GM23338 (cell line): ENCODE results near the gene RPN1. TPM values are rescaled to one million over a fixed set of nuclear protein-coding genes. Genes with fewer than 3 reads are reported as not detected.

Experiments
- ATAC-seq: fragments of 200-7000 bp; cut with Tn5 transposase; 3 replicates; pipeline ENCODE4 v1.9.1; 2020
- DNase-seq: peaks from one replicate; pipeline ENCODE4 v3.0.0-alpha.2; 2015; ENCODE audit warnings: low spot score
- H2AFZ ChIP-seq: fragments of 200-600 bp; sonication (generic); 2 replicates; pipeline ENCODE4 v1.8.0; 2016; ENCODE audit warnings: antibody characterized with exemption, mild to moderate bottlenecking, moderate library complexity
- H3F3A ChIP-seq: fragments of 200-600 bp; sonication (generic); replicated peaks from 2 replicates; pipeline ENCODE4 v1.8.0; 2017; ENCODE audit warnings: antibody characterized with exemption, mixed run types, low read depth
- H3K27ac ChIP-seq: fragments of 200-600 bp; sonication (generic); 2 replicates; pipeline ENCODE4 v1.6.1; 2016; ENCODE audit warnings: low read depth
- H3K27me3 ChIP-seq: fragments of 200-600 bp; sonication (generic); 2 replicates; pipeline ENCODE4 v1.8.0; 2016; ENCODE audit warnings: mild to moderate bottlenecking, mixed run types, moderate library complexity; ENCODE audit not compliant: insufficient read depth
- H3K36me3 ChIP-seq: fragments of 200-600 bp; sonication (generic); 2 replicates; pipeline ENCODE4 v1.8.0; 2016; ENCODE audit warnings: mild to moderate bottlenecking; ENCODE audit not compliant: insufficient read depth
- H3K4me1 ChIP-seq: fragments of 200-600 bp; sonication (generic); 2 replicates; pipeline ENCODE4 v1.8.0; 2016; ENCODE audit warnings: mild to moderate bottlenecking, moderate library complexity; ENCODE audit not compliant: insufficient read depth
- H3K4me2 ChIP-seq: fragments of 200-600 bp; sonication (generic); 2 replicates; pipeline ENCODE4 v1.7.1; 2017; ENCODE audit warnings: mixed run types
- H3K4me3 ChIP-seq: fragments of 200-600 bp; sonication (generic); 2 replicates; pipeline ENCODE4 v1.6.1; 2016; ENCODE audit warnings: mixed run types
- H3K79me2 ChIP-seq: fragments of 200-600 bp; sonication (generic); replicated peaks from 2 replicates; pipeline ENCODE4 v1.8.0; 2017; ENCODE audit warnings: mild to moderate bottlenecking; ENCODE audit not compliant: insufficient read depth
- H3K9me2 ChIP-seq: fragments of 200-600 bp; sonication (generic); 2 replicates; pipeline ENCODE4 v1.8.0; 2017; ENCODE audit not compliant: insufficient read depth
- H4K20me1 ChIP-seq: fragments of 200-600 bp; sonication (generic); replicated peaks from 2 replicates; pipeline ENCODE4 v1.8.0; 2017; ENCODE audit warnings: mild to moderate bottlenecking; ENCODE audit not compliant: insufficient read depth
- H3K27ac Mint-ChIP-seq: 2 replicates; pipeline ENCODE4 v1.8.0; 2020; ENCODE audit warnings: inconsistent platforms, mild to moderate bottlenecking, moderate library complexity, mixed read lengths
- H3K27me3 Mint-ChIP-seq: 3 replicates; pipeline ENCODE4 v1.8.0; 2022; ENCODE audit warnings: low read depth, mild to moderate bottlenecking, moderate library complexity, mixed read lengths, inconsistent platforms; ENCODE audit not compliant: insufficient read depth, poor library complexity
- H3K36me3 Mint-ChIP-seq: 3 replicates; pipeline ENCODE4 v1.8.0; 2021; ENCODE audit warnings: low read depth, mild to moderate bottlenecking, inconsistent platforms, moderate library complexity, mixed read lengths
- H3K4me1 Mint-ChIP-seq: 3 replicates; pipeline ENCODE4 v1.8.0; 2020; ENCODE audit warnings: mild to moderate bottlenecking, inconsistent platforms, mixed read lengths
- H3K4me3 Mint-ChIP-seq: 3 replicates; pipeline ENCODE4 v1.8.0; 2021; ENCODE audit warnings: moderate library complexity, mild to moderate bottlenecking, inconsistent platforms, mixed read lengths
- H3K9me3 Mint-ChIP-seq: 3 replicates; pipeline ENCODE4 v1.8.0; 2020; ENCODE audit warnings: moderate library complexity, mild to moderate bottlenecking, inconsistent platforms, mixed read lengths
- CREB1 ChIP-seq: fragments of 250-450 bp; sonication (Bioruptor Pico); IDR thresholded peaks from 2 replicates; pipeline ENCODE4 v1.5.0; 2020; ENCODE audit warnings: low read depth, mild to moderate bottlenecking, moderate library complexity
- CTCF ChIP-seq, 2 experiments: fragments of 200-600 bp in 1 of 2; sonication (generic) in 1 of 2; conservative IDR thresholded peaks; 2 replicates each; pipeline versions ENCODE4 v1.5.1 to v1.6.1; 2016 to 2017; ENCODE audit warnings: antibody characterized with exemption in 2 of 2, low read depth in 2 of 2, mild to moderate bottlenecking in 2 of 2, moderate library complexity in 1 of 2
- ETS1 ChIP-seq: IDR thresholded peaks from 2 replicates; pipeline ENCODE4 v1.6.1; 2016; ENCODE audit warnings: antibody characterized with exemption
- EZH2 ChIP-seq: fragments of 200-600 bp; sonication (generic); IDR thresholded peaks from one replicate; pipeline ENCODE4 v1.8.0; 2017; ENCODE audit warnings: antibody characterized with exemption, mild to moderate bottlenecking, low read depth; ENCODE audit not compliant: unreplicated experiment
- EZH2phosphoT487 ChIP-seq: fragments of 200-600 bp; sonication (generic); IDR thresholded peaks from one replicate; pipeline ENCODE4 v1.8.1; 2018; ENCODE audit warnings: antibody characterized with exemption; ENCODE audit not compliant: unreplicated experiment
- JUNB ChIP-seq: IDR thresholded peaks from one replicate; pipeline ENCODE4 v1.6.1; 2016; ENCODE audit warnings: antibody characterized with exemption; ENCODE audit not compliant: unreplicated experiment
- NANOG ChIP-seq: IDR thresholded peaks from 2 replicates; pipeline ENCODE4 v1.6.1; 2016; ENCODE audit warnings: antibody characterized with exemption, borderline replicate concordance
- POLR2AphosphoS5 ChIP-seq: IDR thresholded peaks from 2 replicates; pipeline ENCODE4 v1.6.1; 2016; ENCODE audit warnings: antibody characterized with exemption, low read depth
- REST ChIP-seq: IDR thresholded peaks from one replicate; pipeline ENCODE4 v1.6.1; 2018; ENCODE audit warnings: antibody characterized with exemption; ENCODE audit not compliant: unreplicated experiment
- STAT1 ChIP-seq: IDR thresholded peaks from one replicate; pipeline ENCODE4 v1.6.1; 2016; ENCODE audit warnings: antibody characterized with exemption; ENCODE audit not compliant: unreplicated experiment
- ZNF114 ChIP-seq: fragments of 250-450 bp; sonication (Bioruptor Pico); IDR thresholded peaks from 2 replicates; pipeline ENCODE4 v1.5.0; 2020; ENCODE audit warnings: mild to moderate bottlenecking, moderate library complexity
- ZNF331 ChIP-seq: fragments of 250-450 bp; sonication (Bioruptor Pico); IDR thresholded peaks from 2 replicates; pipeline ENCODE4 v1.5.0; 2020; ENCODE audit warnings: low read depth, mild to moderate bottlenecking, moderate library complexity
- ZNF462 ChIP-seq: fragments of 250-450 bp; sonication (Bioruptor Pico); IDR thresholded peaks from 2 replicates; pipeline ENCODE4 v1.5.0; 2020; ENCODE audit warnings: mild to moderate bottlenecking, moderate library complexity
- polyA plus RNA-seq: library from polyadenylated mRNA; unstranded; fragments of >200 nt; fragmentation: Nextera tagmentation; extraction: Ambion mirVana; gene quantifications from 2 replicates; pipeline ENCODE4 v1.2.1, GENCODE V29; 2016
- total RNA-seq: library from RNA; depleted of rRNA; stranded (reverse); fragments of >200 nt; shearing (Covaris generic); gene quantifications from 2 replicates; pipeline ENCODE4 v1.2.3, GENCODE V29; 2014

Gene RPN1
- total and polyA plus RNA-seq, 2 experiments from 2014 or later, result 111 to 231 TPM

- Histone ChIP-seq H3K27ac (no peak overlapping the region), H3F3A (no peaks in the 10 kb centered on the region; the same call in 1 of the 2 replicates), H3K27me3 (no peaks in the 10 kb centered on the region), H2AFZ (no peak overlapping the region), H3K9me2 (no peaks in the 10 kb centered on the region), H3K4me2 (no peak overlapping the region), H4K20me1 (no peaks in the 10 kb centered on the region; the same call in 1 of the 2 replicates), H3K79me2 (peaks cover 13% of the 10 kb centered on the region), H3K4me3 (no peak overlapping the region), H3K36me3 (peaks cover 61% of the 10 kb centered on the region), H3K4me1 (no peaks in the 10 kb centered on the region)
- H3K27ac Mint-ChIP-seq, result no peak overlapping the region
- no peaks in the 10 kb centered on the region for H3K27me3 Mint-ChIP-seq
- DNase-seq (no peak), ATAC-seq (no peak)
- TF ChIP-seq ZNF462 (CRISPR knock-in tag), result no peak
- no peak for TF ChIP-seq EZH2
- TF ChIP-seq ZNF331 (CRISPR knock-in tag), result no peak
- no peak for TF ChIP-seq CREB1
- no peak for TF ChIP-seq POLR2AphosphoS5
- no peak for TF ChIP-seq ZNF114
- no peak for TF ChIP-seq EZH2phosphoT487
- no peak for TF ChIP-seq JUNB
- no peak for TF ChIP-seq REST
- TF ChIP-seq STAT1, result no peak
- TF ChIP-seq CTCF (conservative IDR thresholded peaks at IDR 0.05; ENCODE audit: low read depth in 2 of 2), result no peak
- TF ChIP-seq NANOG, result no peak
- no peak for TF ChIP-seq ETS1
- H3K4me1 Mint-ChIP-seq, result no peaks in the 10 kb centered on the region; the same call in 2 of the 3 replicates
- no peaks in the 10 kb centered on the region for H3K9me3 Mint-ChIP-seq
- peaks cover 82% of the 10 kb centered on the region for H3K36me3 Mint-ChIP-seq
- H3K4me3 Mint-ChIP-seq, result no peak overlapping the region
These were observed 25.1 kb downstream of the RPN1 start for GRCh38 chr3:128625409-128625945.
